HG03460 (cell line): ENCODE measurements around the gene LONRF3.

Source experiments
- ATAC-seq: cut with Tn5 transposase; IDR thresholded peaks from one replicate; pipeline ENCODE4 v1.9.1; 2021; ENCODE audit not compliant: unreplicated experiment

The LONRF3 gene

GRCh38 chrX:118974088-118974907 lies at the start of gene LONRF3:
Gene LONRF3 (plus strand): TSS chrX:118974618. CDS start chrX:118974781, 163 bp downstream.
- ATAC-seq = no peak

DNA sequence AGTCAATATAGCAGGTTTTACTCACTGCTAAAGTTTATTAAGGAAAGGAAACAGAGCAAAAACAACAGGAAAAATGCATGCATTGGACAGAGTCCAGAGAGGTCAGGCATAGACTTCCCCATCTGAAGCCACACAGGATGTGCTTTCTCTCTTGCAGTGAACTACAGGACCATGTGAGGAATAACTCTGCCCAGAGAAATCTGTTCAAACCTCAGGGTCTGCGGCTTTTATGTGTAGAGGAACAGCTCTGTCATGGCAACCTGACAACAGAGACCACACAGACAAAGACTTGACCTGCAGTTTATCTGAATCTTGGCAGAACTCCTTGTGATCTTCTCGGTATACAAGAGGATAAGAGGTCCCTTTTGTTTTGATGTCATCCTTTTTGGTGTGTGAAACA lies 46.3 kb upstream of the LONRF3 start:
- no peak for ATAC-seq

- ATAC-seq = no peak
Observed at GRCh38 chrX:118935352-118935751, 39.1 kb upstream of the LONRF3 start.

GRCh38 chrX:118941147-118941546 lies 33.3 kb upstream of the LONRF3 start:
- ATAC-seq = no peak

GRCh38 chrX:118943102-118943501 lies 31.3 kb upstream of the LONRF3 start:
- ATAC-seq = no peak

GRCh38 chrX:118945921-118946320 lies 28.5 kb upstream of the LONRF3 start:
- ATAC-seq = no peak

- ATAC-seq = no peak
Observed at GRCh38 chrX:118948270-118948669, 26.1 kb upstream of the LONRF3 start.

GRCh38 chrX:118961866-118962560 lies 12.4 kb upstream of the LONRF3 start:
- no peak for ATAC-seq

DNA sequence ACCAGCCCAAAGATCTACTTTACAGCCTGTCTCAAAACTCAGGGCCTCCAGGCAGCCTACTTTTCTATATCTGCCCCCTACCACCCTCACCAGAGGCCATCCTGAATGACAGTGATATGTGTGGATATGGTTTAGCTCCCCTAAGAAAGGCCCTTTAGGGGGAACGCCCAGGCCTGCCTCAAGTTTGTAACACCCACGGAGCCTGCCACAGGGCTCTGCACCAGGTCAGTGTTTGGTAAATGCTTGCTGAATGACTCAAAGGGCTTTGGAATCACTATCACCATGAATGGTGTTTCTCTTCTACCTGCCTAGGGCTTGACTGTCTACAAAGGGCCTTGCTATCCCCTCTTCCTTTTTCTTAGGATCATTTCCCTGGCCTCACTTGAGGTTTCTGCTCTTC lies 11.3 kb upstream of the LONRF3 start:
- ATAC-seq = no peak

DNA sequence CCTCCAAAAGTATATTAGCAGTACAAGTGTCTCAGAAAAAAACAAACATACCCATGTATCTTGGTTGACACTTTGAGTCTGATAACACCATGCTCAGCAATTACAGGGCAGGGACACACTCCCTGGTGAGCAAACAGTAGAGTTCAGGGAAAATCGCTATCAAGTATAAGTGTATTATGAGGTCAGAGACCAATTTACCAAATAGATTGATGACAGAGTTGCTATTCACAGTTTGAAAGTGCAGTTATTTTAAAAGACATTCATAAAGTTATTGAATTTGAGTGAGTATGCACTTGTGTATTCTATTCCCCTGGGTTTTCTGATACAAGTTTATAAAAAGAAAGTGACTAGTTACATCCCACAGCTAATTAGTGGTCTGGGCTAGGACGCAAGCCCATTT lies 10.2 kb upstream of the LONRF3 start:
- ATAC-seq = no peak

GRCh38 chrX:118965395-118965794 lies 9.0 kb upstream of the LONRF3 start:
- no peak for ATAC-seq

- no peak for ATAC-seq
Observed at GRCh38 chrX:118968031-118968430, 6.4 kb upstream of the LONRF3 start.

DNA sequence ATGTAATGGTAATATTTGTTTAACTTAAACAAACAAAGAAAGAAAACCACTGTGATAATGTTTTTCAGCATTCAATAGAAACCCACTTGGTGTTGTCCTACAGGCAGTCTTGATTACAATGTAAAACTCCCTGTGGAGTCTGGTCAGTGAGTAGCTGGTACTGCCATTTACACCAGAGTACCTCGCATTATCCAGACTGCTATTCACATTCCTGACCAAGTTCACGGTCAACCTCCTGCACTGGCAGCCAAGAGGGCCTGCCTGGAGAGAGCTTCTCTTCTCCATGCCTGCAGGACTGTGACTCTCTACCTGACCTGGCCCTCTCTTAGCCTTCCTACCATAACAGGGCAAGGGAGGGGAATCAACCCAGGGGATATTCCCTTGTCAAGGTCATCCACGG lies 2.9 kb upstream of the LONRF3 start:
- no peak for ATAC-seq

GRCh38 chrX:118973389-118974087 lies 880 bp upstream of the LONRF3 start:
- no peak for ATAC-seq

- ATAC-seq = peak; percentile 47
Observed at GRCh38 chrX:118974908-118975671, 672 bp downstream of the LONRF3 start.

- no peak for ATAC-seq
Observed at GRCh38 chrX:118975831-118976598, 1.6 kb downstream of the LONRF3 start.

DNA sequence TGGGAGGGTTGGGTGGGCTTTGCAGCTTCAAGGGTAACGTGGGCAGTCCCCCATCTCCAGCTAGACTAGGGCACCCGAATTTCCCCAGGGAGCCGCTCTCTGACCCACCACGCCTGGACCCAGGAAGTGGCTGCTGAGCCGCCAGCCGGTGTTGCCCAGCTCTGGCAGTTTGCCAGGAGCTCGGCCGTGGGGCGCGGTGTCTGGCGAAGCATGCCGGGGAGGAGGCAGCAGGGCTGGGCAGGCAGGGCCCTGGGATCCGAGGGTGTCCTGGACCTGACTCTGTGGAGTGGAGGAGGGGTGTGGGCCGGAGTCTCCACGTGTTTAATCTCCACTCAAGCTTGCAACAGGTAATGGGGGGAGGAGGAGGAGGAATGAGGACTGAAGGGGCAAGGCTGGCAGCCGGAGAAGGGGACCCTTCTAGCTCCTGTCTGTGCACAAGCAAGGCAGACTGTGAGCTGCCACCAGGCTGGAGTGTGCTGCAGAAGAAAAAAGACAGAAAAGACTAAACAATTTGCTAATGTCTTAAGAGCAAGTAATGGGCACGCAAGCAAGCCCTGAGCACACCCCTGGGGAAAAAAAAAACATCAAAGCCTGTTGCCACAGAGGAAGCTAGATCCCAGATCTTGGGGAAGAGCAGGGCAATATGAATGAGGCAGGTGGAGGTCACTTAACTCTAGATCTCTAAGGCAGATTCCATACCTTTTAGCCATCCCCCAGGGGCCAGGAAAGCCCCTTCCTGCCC lies 2.4 kb downstream of the LONRF3 start:
- no peak for ATAC-seq

DNA sequence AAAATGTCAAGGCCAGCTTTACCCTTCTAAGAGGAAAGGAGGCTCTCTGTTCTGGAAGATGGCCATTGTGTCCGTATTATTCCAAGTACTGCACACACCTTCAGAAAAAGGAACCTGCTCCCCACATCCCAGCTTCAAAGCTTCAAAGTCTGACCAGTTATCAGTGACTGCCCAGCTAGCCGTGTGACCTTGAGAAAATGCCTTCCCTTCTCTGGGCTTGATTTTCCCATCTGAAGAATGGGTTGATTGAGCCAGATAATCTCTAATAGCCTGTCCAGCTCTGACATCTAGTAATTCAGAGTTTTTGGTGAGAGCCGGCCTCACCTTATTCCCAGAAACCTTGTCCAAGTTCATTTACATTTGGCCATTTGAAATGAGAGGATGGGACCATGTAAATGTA lies 3.0 kb downstream of the LONRF3 start:
- no peak for ATAC-seq

DNA sequence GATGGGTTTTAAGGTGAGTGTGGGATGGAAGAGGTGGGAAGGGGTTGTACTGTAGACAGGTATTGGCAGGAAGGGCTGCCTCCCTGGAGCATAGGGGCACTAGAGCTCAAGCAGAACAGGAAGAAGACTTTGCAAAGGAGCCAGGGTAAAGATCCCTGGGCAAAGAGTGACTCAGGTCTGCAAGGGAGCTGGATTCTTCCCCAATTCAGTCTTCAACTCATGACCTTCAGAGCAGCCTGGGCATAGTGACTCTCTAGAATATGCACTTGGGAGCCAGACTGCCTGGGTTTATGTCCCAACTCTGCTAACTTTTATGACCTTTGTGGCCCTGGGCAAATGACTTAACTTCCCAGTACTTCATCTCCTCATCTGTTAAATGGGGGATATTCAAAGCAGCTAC lies 4.0 kb downstream of the LONRF3 start:
- no peak for ATAC-seq

- ATAC-seq = no peak
Observed at GRCh38 chrX:118980761-118981160, 6.3 kb downstream of the LONRF3 start.
